GM12891 (cell line): Measurements from ENCODE around the gene DAPP1.
"Not testable (repeated sequence)": the region's sequence is repeated elsewhere in the genome, so short reads cannot be mapped to it uniquely, and the experiment has no call there.

Experiments
- DNase-seq: peaks from one replicate; pipeline ENCODE4 v3.0.0; 2011; ENCODE audit warnings: low spot score; ENCODE audit not compliant: insufficient read length
- FAIRE-seq: peaks from 2 replicates; lab custom pipeline; 2011; peaks lifted over from hg19 to GRCh38; lab: Jason Lieb, UNC
- PAX5 ChIP-seq: IDR thresholded peaks from 2 replicates; pipeline ENCODE4 v1.6.1; 2011; ENCODE audit warnings: low read length, moderate library complexity, mild to moderate bottlenecking; ENCODE audit not compliant: insufficient read depth, severe bottlenecking
- POLR2A ChIP-seq: IDR thresholded peaks from 2 replicates; pipeline ENCODE4 v1.6.1; 2011; ENCODE audit warnings: low read depth, low read length, control low read depth
- POLR2AphosphoS5 ChIP-seq: IDR thresholded peaks from 2 replicates; pipeline ENCODE4 v1.6.1; 2011; ENCODE audit warnings: low read depth, low read length, control low read depth
- POU2F2 ChIP-seq: IDR thresholded peaks from 2 replicates; pipeline ENCODE4 v1.6.1; 2011; ENCODE audit warnings: low read depth, mild to moderate bottlenecking, control low read depth, low read length, moderate library complexity
- SPI1 ChIP-seq: IDR thresholded peaks from 2 replicates; pipeline ENCODE4 v1.6.1; 2011; ENCODE audit warnings: low read depth, low read length, control low read depth
- TAF1 ChIP-seq: IDR thresholded peaks from 2 replicates; pipeline ENCODE4 v1.6.1; 2011; ENCODE audit warnings: low read depth, low read length, control low read depth

DAPP1 gene

GRCh38 chr4:99822734-99823133 lies 6.1 kb downstream of the DAPP1 start:
- FAIRE-seq (no peak), DNase-seq (no peak)
- TF ChIP-seq POLR2AphosphoS5 (no peak), POU2F2 (no peak), SPI1 (no peak), TAF1 (no peak), POLR2A (no peak), PAX5 (no peak)

DNA sequence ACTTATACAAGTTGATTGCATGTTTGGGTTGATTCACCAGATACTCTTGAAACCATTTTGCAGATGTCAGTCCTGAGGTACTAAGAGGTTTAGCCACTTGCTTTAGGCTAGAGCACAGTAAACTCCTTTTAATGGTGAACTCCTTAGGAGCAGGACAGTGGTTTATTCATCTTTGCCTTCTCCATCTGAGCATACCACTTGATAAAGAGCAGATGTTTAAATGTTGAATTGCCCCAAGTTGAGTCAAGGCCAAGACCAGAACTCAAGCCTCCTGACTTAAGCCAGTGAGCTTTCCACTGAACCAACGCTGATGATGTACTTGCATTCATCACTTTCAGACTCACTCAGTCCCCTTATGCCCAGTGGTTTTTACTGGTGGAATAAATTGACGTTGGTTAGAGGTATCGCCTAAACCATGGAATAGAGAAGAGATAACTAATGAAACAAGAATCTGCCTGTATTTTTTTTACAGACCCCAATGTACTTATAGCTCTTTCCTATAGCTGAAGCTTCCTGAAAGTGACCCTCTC lies 7.5 kb downstream of the DAPP1 start:
- no peak for TF ChIP-seq PAX5
- TF ChIP-seq TAF1: no peak
- TF ChIP-seq POU2F2: no peak
- no peak for TF ChIP-seq SPI1
- no peak for TF ChIP-seq POLR2AphosphoS5
- TF ChIP-seq POLR2A: no peak
- no peak for DNase-seq
- FAIRE-seq: peak; percentile 85

DNA sequence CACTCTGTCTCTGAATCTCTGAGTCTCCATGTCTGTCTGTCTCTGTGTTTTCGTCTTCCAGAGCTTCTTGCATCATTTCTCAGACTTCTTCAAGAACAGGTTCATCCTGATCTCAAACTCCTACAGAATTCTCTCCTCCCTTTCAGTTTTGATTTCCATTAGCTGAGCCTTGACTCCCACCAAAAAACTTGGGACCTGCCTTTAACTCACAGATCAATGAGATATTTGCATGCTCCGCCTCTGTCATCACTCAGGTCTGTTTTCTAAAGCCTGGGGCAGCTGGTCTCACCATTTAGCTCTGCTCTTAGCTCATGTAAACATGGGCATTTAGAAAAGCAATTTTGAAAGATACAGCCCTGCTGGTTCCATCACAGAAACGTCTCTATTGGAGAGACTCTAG lies 8.6 kb downstream of the DAPP1 start:
- FAIRE-seq: no peak
- no peak for DNase-seq
- TF ChIP-seq POLR2A (no peak), POLR2AphosphoS5 (no peak), TAF1 (no peak), POU2F2 (no peak), SPI1 (no peak), PAX5 (no peak)

DNA sequence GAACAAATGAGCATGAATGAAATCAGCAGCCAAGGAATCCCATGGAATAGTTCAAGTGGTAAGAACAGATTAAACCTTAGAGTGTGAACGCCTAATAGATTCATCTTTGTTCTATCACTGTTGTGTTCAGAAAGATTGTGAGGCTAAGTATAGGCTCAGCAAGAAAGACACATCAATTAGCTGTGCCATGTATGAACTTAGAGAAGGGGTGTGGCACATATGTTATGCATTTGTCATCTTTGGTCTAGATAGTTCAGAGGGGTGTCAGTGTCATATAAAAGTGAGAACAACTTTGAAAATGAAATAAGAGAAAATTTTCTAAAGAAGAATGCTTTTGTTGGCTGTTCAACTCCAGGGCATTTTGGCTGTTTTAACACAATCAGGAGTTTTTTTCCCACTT lies 9.4 kb downstream of the DAPP1 start:
- DNase-seq: no peak
- FAIRE-seq: no peak
- TF ChIP-seq PAX5 (no peak), POLR2A (no peak), POLR2AphosphoS5 (no peak), SPI1 (no peak), TAF1 (no peak), POU2F2 (no peak)

- FAIRE-seq (no peak), DNase-seq (no peak)
- TF ChIP-seq SPI1 (no peak), TAF1 (no peak), PAX5 (no peak), POLR2AphosphoS5 (no peak), POU2F2 (no peak), POLR2A (no peak)
These were observed 10.8 kb downstream of the DAPP1 start for GRCh38 chr4:99827454-99827853.

DNA sequence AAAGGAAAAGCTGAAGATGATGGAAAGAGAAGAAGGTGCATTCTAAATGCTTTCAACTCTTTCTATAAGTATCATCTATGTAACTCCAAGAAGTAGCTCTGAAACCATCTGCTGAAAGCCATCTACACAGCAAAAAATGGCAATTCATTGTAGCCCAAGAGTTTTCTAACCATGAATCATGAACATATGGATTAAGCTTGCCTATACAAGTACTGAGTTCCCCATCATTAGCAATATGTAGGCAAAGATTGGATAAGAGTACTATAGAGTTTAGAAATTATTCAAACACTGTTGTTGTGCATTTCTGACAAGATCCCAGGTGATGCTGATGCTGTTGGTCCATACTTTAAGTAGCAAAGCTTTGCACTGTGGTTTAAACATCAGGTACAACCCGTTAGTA lies 11.2 kb downstream of the DAPP1 start:
- no peak for DNase-seq
- FAIRE-seq: no peak
- no peak for TF ChIP-seq POU2F2
- no peak for TF ChIP-seq POLR2AphosphoS5
- TF ChIP-seq SPI1: 0 out of 2 replicates have a peak, but pooled peaks have one; percentile 3
- no peak for TF ChIP-seq TAF1
- TF ChIP-seq PAX5: no peak
- no peak for TF ChIP-seq POLR2A

DNA sequence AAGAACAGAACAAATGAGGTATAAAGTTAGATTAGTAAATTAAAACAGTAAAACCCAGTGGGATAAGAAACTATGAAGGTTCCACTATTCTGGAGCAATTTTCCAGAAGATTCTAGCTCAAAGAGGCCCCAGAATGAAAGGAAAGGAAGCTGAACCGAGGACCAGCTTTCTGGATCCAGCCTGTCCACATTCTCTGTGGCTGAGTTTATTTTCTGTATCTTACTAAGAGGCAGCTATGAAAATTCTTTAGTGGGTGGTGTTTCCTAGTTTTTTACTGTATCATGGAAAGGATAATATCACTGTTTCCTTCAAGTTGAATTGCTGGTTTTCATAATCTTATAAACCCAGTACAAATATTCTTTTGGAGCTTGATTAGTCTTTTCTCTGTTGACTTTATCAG lies 11.8 kb downstream of the DAPP1 start:
- FAIRE-seq: no peak
- TF ChIP-seq TAF1 (no peak), SPI1 (no peak), POU2F2 (no peak), POLR2A (no peak), PAX5 (no peak), POLR2AphosphoS5 (no peak)
- DNase-seq: no peak

DNA sequence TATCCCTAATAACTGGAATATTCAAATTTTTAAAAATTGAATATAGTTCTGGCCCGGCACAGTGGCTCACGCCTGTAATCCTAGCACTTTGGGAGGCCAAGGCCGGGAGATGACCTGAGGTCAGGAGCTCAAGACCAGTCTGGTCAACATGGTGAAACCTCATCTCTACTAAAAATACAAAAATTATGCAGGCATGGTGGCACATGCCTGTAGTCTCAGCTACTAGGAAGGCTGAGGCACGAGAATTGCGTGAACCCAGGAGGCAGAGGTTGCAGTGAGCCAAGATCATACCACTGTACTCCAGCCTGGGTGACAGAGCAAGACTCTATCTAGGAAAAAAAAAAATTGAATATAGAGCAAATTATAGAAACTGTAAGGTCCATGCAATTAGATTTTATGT lies 13.4 kb downstream of the DAPP1 start:
- FAIRE-seq, DNase-seq: not testable (repeated sequence)

DNA sequence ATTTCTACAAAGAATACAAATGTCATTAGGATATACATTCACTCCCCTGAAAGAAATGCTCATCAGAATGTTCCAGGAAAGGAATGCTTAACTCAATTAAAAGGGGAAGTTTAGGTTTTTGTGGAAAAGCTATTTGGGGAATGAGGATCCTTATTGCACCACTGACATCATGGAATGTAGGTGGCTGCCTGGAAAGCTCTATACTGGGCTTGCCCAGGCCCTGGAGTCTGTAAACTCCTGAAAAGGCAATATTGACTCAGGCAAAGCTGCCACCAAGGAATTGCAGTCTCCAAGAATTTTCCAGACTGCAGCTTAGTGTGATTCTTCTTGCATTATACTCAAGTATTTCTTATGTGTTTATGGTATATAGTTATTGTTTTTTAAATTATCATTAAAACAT lies 15.7 kb downstream of the DAPP1 start:
- TF ChIP-seq POLR2A (no peak), PAX5 (no peak), SPI1 (no peak), TAF1 (no peak), POLR2AphosphoS5 (no peak), POU2F2 (no peak)
- FAIRE-seq: no peak

GRCh38 chr4:99832758-99833157 lies 16.1 kb downstream of the DAPP1 start:
- no peak for FAIRE-seq
- DNase-seq: no peak
- no peak for TF ChIP-seq SPI1
- TF ChIP-seq PAX5: no peak
- no peak for TF ChIP-seq POLR2AphosphoS5
- TF ChIP-seq POU2F2: no peak
- TF ChIP-seq POLR2A: no peak
- TF ChIP-seq TAF1: no peak

More for the DNA sequence above, 15.7 kb downstream of the DAPP1 start:
- DNase-seq: no peak

GRCh38 chr4:99833756-99834155 lies 17.1 kb downstream of the DAPP1 start:
- FAIRE-seq (no peak), DNase-seq (no peak)
- TF ChIP-seq POU2F2 (no peak), POLR2AphosphoS5 (no peak), SPI1 (no peak), POLR2A (no peak), PAX5 (no peak), TAF1 (no peak)
